Brain microvascular endothelial cell (primary cell): Measurements from ENCODE around the gene FAF1.
A peak's percentile ranks its signal among the peaks of the same experiment; 100 is the strongest.

Experiments
- DNase-seq: peaks from one replicate; pipeline ENCODE4 v3.0.0-alpha.2; 2020
- H3K27ac ChIP-seq: fragments of 250-450 bp; sonication (Bioruptor Pico); 2 replicates; pipeline ENCODE4 v1.5.1; 2020; ENCODE audit warnings: mild to moderate bottlenecking, moderate library complexity
- H3K27me3 ChIP-seq: fragments of 250-450 bp; sonication (Bioruptor Pico); replicated peaks from 2 replicates; pipeline ENCODE4 v1.5.1; 2020; ENCODE audit warnings: mild to moderate bottlenecking
- H3K36me3 ChIP-seq: fragments of 250-450 bp; sonication (Bioruptor Pico); replicated peaks from 2 replicates; pipeline ENCODE4 v1.5.1; 2020; ENCODE audit warnings: mild to moderate bottlenecking
- H3K4me3 ChIP-seq: 2 replicates; pipeline ENCODE4 v1.5.1; 2011; ENCODE audit warnings: low read depth, mild to moderate bottlenecking, control low read depth, low read length, moderate library complexity
- in situ Hi-C: cut with HindIII; loops from 2 replicates; pipeline ENCODE4 v1.10.0; 2017; ENCODE audit warnings: low sequenced_read_pairs, low pct_ligation_motif_present
- TF ChIP-seq, protein P1 (sequence below): IDR thresholded peaks from 2 replicates; pipeline ENCODE4 v1.5.1; 2011; ENCODE audit warnings: low read depth, mild to moderate bottlenecking, moderate library complexity, low read length, control low read depth, inconsistent platforms; ENCODE audit errors: missing control alignments

FAF1 gene

DNA sequence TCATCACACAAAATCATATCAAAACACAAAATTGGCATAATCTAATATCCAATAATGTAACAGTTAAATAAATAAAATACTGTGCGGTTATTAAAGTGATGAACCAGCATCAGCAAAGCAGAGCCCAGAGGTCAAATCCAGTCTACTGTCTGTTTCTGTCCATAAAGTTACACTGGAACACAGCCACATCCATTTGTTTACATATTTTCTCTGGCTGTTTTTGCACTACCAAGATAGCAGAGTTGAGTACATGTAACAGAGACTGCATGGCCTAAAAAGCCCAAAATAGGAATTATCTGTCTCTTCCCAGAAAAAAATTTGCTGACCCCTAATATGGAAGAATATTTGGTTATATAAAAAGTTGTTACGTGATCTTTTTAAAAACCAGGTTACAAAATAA, 294.7 kb downstream of the FAF1 start:
- DNase-seq = no peak
- Histone ChIP-seq H3K36me3 (no peaks in the 10 kb centered on the region), H3K27me3 (no peaks in the 10 kb centered on the region), H3K27ac (no peak overlapping the region), H3K4me3 (no peak overlapping the region)
- in situ Hi-C loops = no loop called here
- TF ChIP-seq, protein P1, sequence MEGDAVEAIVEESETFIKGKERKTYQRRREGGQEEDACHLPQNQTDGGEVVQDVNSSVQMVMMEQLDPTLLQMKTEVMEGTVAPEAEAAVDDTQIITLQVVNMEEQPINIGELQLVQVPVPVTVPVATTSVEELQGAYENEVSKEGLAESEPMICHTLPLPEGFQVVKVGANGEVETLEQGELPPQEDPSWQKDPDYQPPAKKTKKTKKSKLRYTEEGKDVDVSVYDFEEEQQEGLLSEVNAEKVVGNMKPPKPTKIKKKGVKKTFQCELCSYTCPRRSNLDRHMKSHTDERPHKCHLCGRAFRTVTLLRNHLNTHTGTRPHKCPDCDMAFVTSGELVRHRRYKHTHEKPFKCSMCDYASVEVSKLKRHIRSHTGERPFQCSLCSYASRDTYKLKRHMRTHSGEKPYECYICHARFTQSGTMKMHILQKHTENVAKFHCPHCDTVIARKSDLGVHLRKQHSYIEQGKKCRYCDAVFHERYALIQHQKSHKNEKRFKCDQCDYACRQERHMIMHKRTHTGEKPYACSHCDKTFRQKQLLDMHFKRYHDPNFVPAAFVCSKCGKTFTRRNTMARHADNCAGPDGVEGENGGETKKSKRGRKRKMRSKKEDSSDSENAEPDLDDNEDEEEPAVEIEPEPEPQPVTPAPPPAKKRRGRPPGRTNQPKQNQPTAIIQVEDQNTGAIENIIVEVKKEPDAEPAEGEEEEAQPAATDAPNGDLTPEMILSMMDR = no peak

DNA sequence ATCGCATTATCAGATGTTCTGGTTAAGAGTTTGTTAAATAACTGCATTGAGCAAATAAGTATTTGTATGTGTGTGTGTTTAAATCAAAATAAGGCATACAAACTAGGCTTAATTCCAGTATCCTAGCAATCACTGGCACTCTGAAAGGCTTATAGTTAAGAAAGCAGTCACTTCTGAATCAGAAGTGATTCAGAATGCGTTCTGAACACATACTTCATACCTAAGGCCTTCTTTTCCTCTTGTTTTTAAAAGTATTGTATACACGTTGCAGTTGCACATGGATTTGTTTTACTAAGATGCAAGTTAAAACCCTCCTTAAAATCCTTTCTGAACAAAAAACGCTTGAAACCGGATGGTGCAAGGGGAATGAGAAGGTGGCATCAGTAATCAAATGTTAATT, 298.4 kb downstream of the FAF1 start:
- in situ Hi-C loops = no loop called here
- no peak overlapping the region for H3K4me3 ChIP-seq
- DNase-seq = no peak
- TF ChIP-seq, protein P1 = no peak
- no peaks in the 10 kb centered on the region for H3K36me3 ChIP-seq
- no peak overlapping the region for H3K27ac ChIP-seq
- H3K27me3 ChIP-seq = no peaks in the 10 kb centered on the region

DNA sequence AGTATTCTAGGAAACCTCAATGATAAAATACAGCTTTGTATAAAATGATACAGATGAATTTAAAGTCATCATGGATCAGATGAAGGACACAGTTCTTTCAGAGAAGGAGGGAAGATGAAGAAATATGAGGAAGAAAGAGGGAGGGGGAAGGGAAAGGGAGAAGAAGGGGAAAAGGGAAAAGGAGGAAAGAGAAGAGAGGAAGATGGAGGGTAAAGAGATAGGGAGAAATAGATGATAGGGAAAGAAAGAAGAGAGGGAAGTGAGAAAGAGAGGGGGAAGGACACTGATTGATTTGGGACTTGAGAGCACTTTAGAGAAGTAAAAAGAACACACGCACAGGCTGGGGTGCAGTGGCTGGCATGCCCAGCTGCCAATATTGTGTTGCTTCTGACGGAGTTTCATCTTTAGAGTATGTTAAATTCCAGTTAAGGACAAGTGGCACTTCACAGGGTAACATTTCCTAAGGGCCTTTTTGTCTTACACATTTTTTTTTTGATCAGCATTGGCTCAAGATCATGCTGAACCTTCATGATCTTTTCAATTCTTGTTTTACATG, 300.9 kb downstream of the FAF1 start:
- Histone ChIP-seq H3K27ac (no peak overlapping the region), H3K4me3 (no peak overlapping the region), H3K36me3 (no peaks in the 10 kb centered on the region), H3K27me3 (no peaks in the 10 kb centered on the region)
- in situ Hi-C loops = no loop called here
- no peak for DNase-seq
- TF ChIP-seq, protein P1 = no peak

DNA sequence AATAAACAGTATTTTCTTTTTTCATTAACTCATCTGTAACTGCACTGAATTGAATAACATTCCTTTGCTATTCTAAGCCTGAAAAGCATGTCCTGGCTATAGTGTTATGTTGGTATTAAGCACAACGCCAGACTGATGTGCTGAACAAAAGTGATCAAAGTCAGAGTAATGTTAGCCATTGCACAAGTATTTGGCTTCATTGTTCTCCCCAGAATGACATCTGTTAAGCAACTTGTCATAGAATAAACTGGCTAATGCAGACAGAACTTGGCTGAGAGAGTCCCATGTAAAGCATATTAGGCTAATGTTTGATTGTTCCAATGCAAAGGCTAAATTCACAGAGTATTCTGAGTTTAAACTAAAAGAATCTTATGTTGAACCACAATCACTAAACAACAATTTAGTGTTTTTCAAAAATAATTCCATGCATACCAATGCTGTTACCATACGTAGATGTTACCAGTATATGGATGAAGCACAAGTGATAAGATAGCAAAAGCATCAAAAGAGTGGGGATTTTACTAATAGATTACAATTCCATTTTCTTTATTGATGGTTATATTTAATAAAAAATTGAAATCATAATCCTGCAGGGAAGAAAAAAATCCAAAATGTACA, 301.5 kb downstream of the FAF1 start:
- Histone ChIP-seq H3K4me3 (no peak overlapping the region), H3K36me3 (no peaks in the 10 kb centered on the region), H3K27ac (no peak overlapping the region), H3K27me3 (no peaks in the 10 kb centered on the region)
- TF ChIP-seq, protein P1 = no peak
- DNase-seq = peak; percentile 40
- in situ Hi-C loops = no loop called here

DNA sequence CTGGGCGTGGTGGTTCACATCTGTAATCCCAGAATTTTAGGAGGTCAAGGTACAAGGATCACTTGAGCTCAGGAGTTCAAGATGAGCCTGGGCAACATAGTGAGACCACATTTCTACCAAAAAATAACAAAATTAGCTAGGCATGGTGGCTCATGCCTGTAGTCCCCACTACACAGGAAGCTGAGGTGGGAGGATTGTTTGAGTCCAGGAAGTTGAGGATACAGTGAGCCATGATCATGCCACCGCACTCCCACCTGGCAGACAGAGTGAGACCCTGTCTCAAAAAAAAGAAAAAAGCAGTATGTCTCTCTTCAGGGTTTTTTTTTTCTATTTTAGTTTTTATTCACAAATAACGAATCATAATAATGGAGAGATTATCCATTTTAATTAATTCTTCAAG, 303.1 kb downstream of the FAF1 start:
- H3K27me3 ChIP-seq = no peaks in the 10 kb centered on the region
- in situ Hi-C loops = no loop called here
- TF ChIP-seq, protein P1 = no peak

More for the DNA sequence above, 303.1 kb downstream of the FAF1 start:
- no peak overlapping the region for H3K27ac ChIP-seq
- DNase-seq = no peak
- no peak overlapping the region for H3K4me3 ChIP-seq
- no peaks in the 10 kb centered on the region for H3K36me3 ChIP-seq
